ENCODE data around the gene INPP5D.

INPP5D gene

GRCh38 chr2:233165543-233165894 lies 105.4 kb downstream of the INPP5D start:
- Histone ChIP-seq H3K4me1 (ENCODE audit: control insufficient read depth, insufficient read depth, low read length, unreplicated experiment) (no peaks in the 10 kb centered on the region), H3K79me2 (ENCODE audit: control insufficient read depth, insufficient read depth, low read length, unreplicated experiment) (no peaks in the 10 kb centered on the region), H3K4me3 (ENCODE audit: low read depth, low read length) (no peak overlapping the region), H3K27ac (ENCODE audit: low read depth, low read length) (no peak overlapping the region), H3K27me3 (ENCODE audit: insufficient read depth, low read length) (peaks cover 23% of the 10 kb centered on the region), H2AFZ (ENCODE audit: low read length, unreplicated experiment) (no peak overlapping the region), H3K36me3 (ENCODE audit: insufficient read depth, low read length) (no peaks in the 10 kb centered on the region)

DNA sequence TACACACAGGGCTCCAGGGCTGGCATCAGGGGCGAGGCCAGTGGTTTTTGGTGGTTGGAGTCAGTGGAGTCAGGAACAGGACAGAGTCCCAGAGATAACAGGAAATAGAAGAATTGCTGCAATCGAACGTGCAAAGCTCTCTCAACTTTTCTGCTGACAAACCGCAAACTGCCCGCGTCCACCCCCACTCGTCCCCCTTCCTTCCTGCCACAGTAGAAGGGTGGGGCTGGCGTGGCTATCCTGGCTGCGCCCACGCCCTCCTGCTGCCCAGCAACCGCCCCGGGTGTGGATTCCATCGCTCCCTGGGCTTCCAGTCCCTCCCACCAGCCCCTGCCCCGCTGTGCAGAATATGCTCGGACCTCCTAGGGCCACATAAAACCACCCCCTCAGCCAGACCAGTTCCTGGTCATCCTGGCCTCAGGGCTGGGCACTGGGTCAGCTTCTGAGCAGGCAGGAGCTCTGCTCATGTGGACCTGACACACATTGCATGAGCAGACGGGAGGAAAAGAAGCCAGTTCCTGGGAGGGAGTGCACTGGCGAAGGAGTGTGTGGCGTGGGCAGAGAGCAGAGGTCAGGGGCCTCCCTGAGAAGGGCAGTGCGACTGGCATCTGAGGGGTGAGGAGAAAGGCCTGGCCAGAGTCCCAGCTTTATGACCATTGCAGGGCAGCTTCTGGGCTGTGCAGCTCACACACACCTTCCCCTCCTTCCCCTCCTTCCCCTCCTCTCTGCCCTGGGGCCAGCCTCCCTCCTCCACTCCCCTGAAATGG lies 105.9 kb downstream of the INPP5D start:
- Histone ChIP-seq H3K79me2 (ENCODE audit: control insufficient read depth, insufficient read depth, low read length, unreplicated experiment) (no peaks in the 10 kb centered on the region), H3K27ac (ENCODE audit: low read depth, low read length) (no peak overlapping the region), H2AFZ (ENCODE audit: low read length, unreplicated experiment) (no peak overlapping the region)

GRCh38 chr2:233168445-233168844 lies 108.3 kb downstream of the INPP5D start:
- peaks cover 13% of the 10 kb centered on the region for H3K27me3 ChIP-seq (ENCODE audit: insufficient read depth, low read length)
- H3K36me3 ChIP-seq (ENCODE audit: insufficient read depth, low read length): no peaks in the 10 kb centered on the region
- H3K79me2 ChIP-seq (ENCODE audit: control insufficient read depth, insufficient read depth, low read length, unreplicated experiment): no peaks in the 10 kb centered on the region
- no peak overlapping the region for H3K4me3 ChIP-seq (ENCODE audit: low read depth, low read length)
- H3K4me1 ChIP-seq (ENCODE audit: control insufficient read depth, insufficient read depth, low read length, unreplicated experiment): no peaks in the 10 kb centered on the region
- H2AFZ ChIP-seq (ENCODE audit: low read length, unreplicated experiment): no peak overlapping the region
- no peak overlapping the region for H3K27ac ChIP-seq (ENCODE audit: low read depth, low read length)

More for the DNA sequence above, 105.9 kb downstream of the INPP5D start:
- Histone ChIP-seq H3K4me1 (ENCODE audit: control insufficient read depth, insufficient read depth, low read length, unreplicated experiment) (no peaks in the 10 kb centered on the region), H3K36me3 (ENCODE audit: insufficient read depth, low read length) (no peaks in the 10 kb centered on the region), H3K27me3 (ENCODE audit: insufficient read depth, low read length) (peaks cover 23% of the 10 kb centered on the region), H3K4me3 (ENCODE audit: low read depth, low read length) (no peak overlapping the region)

GRCh38 chr2:233168919-233169318 lies 108.8 kb downstream of the INPP5D start:
- Histone ChIP-seq H2AFZ (ENCODE audit: low read length, unreplicated experiment) (no peak overlapping the region), H3K4me3 (ENCODE audit: low read depth, low read length) (no peak overlapping the region), H3K79me2 (ENCODE audit: control insufficient read depth, insufficient read depth, low read length, unreplicated experiment) (no peaks in the 10 kb centered on the region), H3K27me3 (ENCODE audit: insufficient read depth, low read length) (peaks cover 12% of the 10 kb centered on the region), H3K27ac (ENCODE audit: low read depth, low read length) (no peak overlapping the region), H3K36me3 (ENCODE audit: insufficient read depth, low read length) (no peaks in the 10 kb centered on the region), H3K4me1 (ENCODE audit: control insufficient read depth, insufficient read depth, low read length, unreplicated experiment) (no peaks in the 10 kb centered on the region)

DNA sequence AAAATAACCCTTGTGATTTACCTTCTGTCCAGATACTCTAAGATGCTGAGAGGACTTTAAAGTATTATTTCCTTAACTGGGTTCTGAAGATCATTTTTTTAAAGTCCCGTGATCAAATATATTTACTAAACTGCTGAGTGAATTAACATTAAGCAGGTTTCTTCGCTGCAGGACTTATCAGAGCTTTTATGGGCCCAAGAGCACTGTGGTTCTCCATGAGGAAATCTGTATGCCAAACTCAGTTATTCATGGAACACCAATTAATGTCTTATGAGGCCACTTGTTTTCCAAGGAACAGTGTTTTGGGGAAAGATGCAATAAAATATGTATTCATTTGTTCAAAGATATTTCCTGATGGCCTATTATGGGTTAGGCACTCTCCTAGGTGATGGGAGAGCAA lies 111.2 kb downstream of the INPP5D start:
- no peaks in the 10 kb centered on the region for H3K36me3 ChIP-seq (ENCODE audit: insufficient read depth, low read length)
- H3K27ac ChIP-seq (ENCODE audit: low read depth, low read length): no peak overlapping the region
- no peak overlapping the region for H3K4me3 ChIP-seq (ENCODE audit: low read depth, low read length)
- no peak overlapping the region for H2AFZ ChIP-seq (ENCODE audit: low read length, unreplicated experiment)
- no peaks in the 10 kb centered on the region for H3K4me1 ChIP-seq (ENCODE audit: control insufficient read depth, insufficient read depth, low read length, unreplicated experiment)
- no peaks in the 10 kb centered on the region for H3K79me2 ChIP-seq (ENCODE audit: control insufficient read depth, insufficient read depth, low read length, unreplicated experiment)
- H3K27me3 ChIP-seq (ENCODE audit: insufficient read depth, low read length): peaks cover 17% of the 10 kb centered on the region

- Histone ChIP-seq H3K27ac (ENCODE audit: low read depth, low read length) (no peak overlapping the region), H3K4me3 (ENCODE audit: low read depth, low read length) (no peak overlapping the region), H2AFZ (ENCODE audit: low read length, unreplicated experiment) (no peak overlapping the region), H3K4me1 (ENCODE audit: control insufficient read depth, insufficient read depth, low read length, unreplicated experiment) (no peaks in the 10 kb centered on the region), H3K79me2 (ENCODE audit: control insufficient read depth, insufficient read depth, low read length, unreplicated experiment) (no peaks in the 10 kb centered on the region), H3K27me3 (ENCODE audit: insufficient read depth, low read length) (peaks cover 17% of the 10 kb centered on the region), H3K36me3 (ENCODE audit: insufficient read depth, low read length) (no peaks in the 10 kb centered on the region)
Measured at GRCh38 chr2:233173115-233173514, 113.0 kb downstream of the INPP5D start.

GRCh38 chr2:233174137-233174536 lies 114.0 kb downstream of the INPP5D start:
- H3K36me3 ChIP-seq (ENCODE audit: insufficient read depth, low read length): no peaks in the 10 kb centered on the region
- no peaks in the 10 kb centered on the region for H3K4me1 ChIP-seq (ENCODE audit: control insufficient read depth, insufficient read depth, low read length, unreplicated experiment)
- no peaks in the 10 kb centered on the region for H3K79me2 ChIP-seq (ENCODE audit: control insufficient read depth, insufficient read depth, low read length, unreplicated experiment)
- H3K27ac ChIP-seq (ENCODE audit: low read depth, low read length): no peak overlapping the region
- H3K4me3 ChIP-seq (ENCODE audit: low read depth, low read length): no peak overlapping the region
- H3K27me3 ChIP-seq (ENCODE audit: insufficient read depth, low read length): peaks cover 11% of the 10 kb centered on the region
- no peak overlapping the region for H2AFZ ChIP-seq (ENCODE audit: low read length, unreplicated experiment)

- H3K36me3 ChIP-seq (ENCODE audit: insufficient read depth, low read length): no peaks in the 10 kb centered on the region
- no peak overlapping the region for H3K4me3 ChIP-seq (ENCODE audit: low read depth, low read length)
- H3K27me3 ChIP-seq (ENCODE audit: insufficient read depth, low read length): peaks cover 52% of the 10 kb centered on the region
- no peak overlapping the region for H3K27ac ChIP-seq (ENCODE audit: low read depth, low read length)
- no peaks in the 10 kb centered on the region for H3K79me2 ChIP-seq (ENCODE audit: control insufficient read depth, insufficient read depth, low read length, unreplicated experiment)
- no peaks in the 10 kb centered on the region for H3K4me1 ChIP-seq (ENCODE audit: control insufficient read depth, insufficient read depth, low read length, unreplicated experiment)
- H2AFZ ChIP-seq (ENCODE audit: low read length, unreplicated experiment): no peak overlapping the region
Measured at GRCh38 chr2:233178994-233179847, 119.1 kb downstream of the INPP5D start.

GRCh38 chr2:233179848-233180366 lies 119.8 kb downstream of the INPP5D start:
- no peaks in the 10 kb centered on the region for H3K36me3 ChIP-seq (ENCODE audit: insufficient read depth, low read length)

DNA sequence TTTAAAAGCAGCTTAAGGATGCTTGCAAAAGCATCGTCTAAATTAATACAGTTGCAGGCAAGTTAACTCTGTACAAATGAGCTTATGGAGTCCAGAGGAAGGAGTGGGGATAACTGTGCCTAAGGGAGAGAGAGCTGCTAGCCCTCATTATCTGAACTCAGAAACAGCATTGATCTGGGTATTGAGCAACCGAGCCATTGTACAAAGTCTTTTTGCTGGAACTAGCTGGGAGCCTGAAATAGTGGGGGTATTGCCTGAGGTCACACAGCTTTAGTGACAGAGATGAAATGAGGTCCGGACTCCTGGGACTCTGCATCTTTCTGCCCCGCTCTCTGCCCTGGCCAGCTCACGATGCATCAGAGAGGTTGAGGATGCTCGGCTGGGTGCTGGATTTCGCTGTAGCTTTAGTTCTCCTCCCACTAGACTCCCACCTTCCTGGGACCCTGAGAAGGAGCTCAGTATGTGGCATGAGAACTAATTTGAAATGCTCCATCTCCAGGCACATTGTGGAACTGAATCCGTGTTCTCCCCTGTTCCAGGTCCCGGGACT lies 123.8 kb downstream of the INPP5D start:
- Histone ChIP-seq H3K27me3 (ENCODE audit: insufficient read depth, low read length) (peaks cover 46% of the 10 kb centered on the region), H2AFZ (ENCODE audit: low read length, unreplicated experiment) (no peak overlapping the region), H3K4me1 (ENCODE audit: control insufficient read depth, insufficient read depth, low read length, unreplicated experiment) (no peaks in the 10 kb centered on the region), H3K4me3 (ENCODE audit: low read depth, low read length) (no peak overlapping the region), H3K79me2 (ENCODE audit: control insufficient read depth, insufficient read depth, low read length, unreplicated experiment) (no peaks in the 10 kb centered on the region), H3K36me3 (ENCODE audit: insufficient read depth, low read length) (no peaks in the 10 kb centered on the region), H3K27ac (ENCODE audit: low read depth, low read length) (no peak overlapping the region)

More at GRCh38 chr2:233179848-233180366, 119.8 kb downstream of the INPP5D start:
- H3K79me2 ChIP-seq (ENCODE audit: control insufficient read depth, insufficient read depth, low read length, unreplicated experiment): no peaks in the 10 kb centered on the region
- H3K27me3 ChIP-seq (ENCODE audit: insufficient read depth, low read length): peaks cover 52% of the 10 kb centered on the region
- no peak overlapping the region for H3K4me3 ChIP-seq (ENCODE audit: low read depth, low read length)
- H3K27ac ChIP-seq (ENCODE audit: low read depth, low read length): no peak overlapping the region
- H2AFZ ChIP-seq (ENCODE audit: low read length, unreplicated experiment): no peak overlapping the region
- H3K4me1 ChIP-seq (ENCODE audit: control insufficient read depth, insufficient read depth, low read length, unreplicated experiment): no peaks in the 10 kb centered on the region
